Embryonic facial prominence (tissue), 1 donor: ENCODE results near the gene NR0B2.
A peak's percentile ranks its signal among the peaks of the same experiment; 100 is the strongest.
"Not testable (repeated sequence)": the region's sequence is repeated elsewhere in the genome, so short reads cannot be mapped to it uniquely, and the experiment has no call there.

Source experiments
- DNase-seq: peaks from one replicate; pipeline ENCODE4 v3.0.0-alpha.2; 2016; ENCODE audit errors: extremely low spot score

NR0B2 gene

GRCh38 chr1:26889551-26890466 lies 24.0 kb downstream of the NR0B2 start, which contains the start of gene GPN2:
GPN2 (minus strand) TSS chr1:26890283; CDS start chr1:26890096, 187 bp downstream.
- DNase-seq, result peak; percentile 66

GRCh38 chr1:26888231-26888630 lies 25.5 kb downstream of the NR0B2 start:
- no peak for DNase-seq

GRCh38 chr1:26887125-26887524 lies 26.6 kb downstream of the NR0B2 start:
- DNase-seq, result no peak

- DNase-seq, result no peak
Observed at GRCh38 chr1:26882696-26883463, 30.9 kb downstream of the NR0B2 start.

GRCh38 chr1:26881611-26882010 lies 32.2 kb downstream of the NR0B2 start:
- DNase-seq, result not testable (repeated sequence)

GRCh38 chr1:26879793-26880192 lies 34.0 kb downstream of the NR0B2 start:
- no peak for DNase-seq

- no peak for DNase-seq
Observed at GRCh38 chr1:26877326-26877725, 36.4 kb downstream of the NR0B2 start.

- no peak for DNase-seq
Observed at GRCh38 chr1:26874896-26875295, 38.9 kb downstream of the NR0B2 start.

GRCh38 chr1:26873097-26873496 lies 40.7 kb downstream of the NR0B2 start:
- not testable (repeated sequence) for DNase-seq

GRCh38 chr1:26864610-26865480 lies 48.9 kb downstream of the NR0B2 start:
- DNase-seq, result peak; percentile 87

- DNase-seq, result no peak
Observed at GRCh38 chr1:26863685-26864077, 50.1 kb downstream of the NR0B2 start.

GRCh38 chr1:26862781-26863684 lies 50.7 kb downstream of the NR0B2 start, which contains the start of gene SFN:
SFN (plus strand) TSS chr1:26863149; CDS start chr1:26863213, 64 bp downstream.
- no peak for DNase-seq

GRCh38 chr1:26861889-26862378 lies 51.8 kb downstream of the NR0B2 start:
- DNase-seq, result no peak
